ENCODE results near the gene MXD3. TPM values are rescaled to one million over a fixed set of nuclear protein-coding genes. Genes with fewer than 3 reads are reported as not detected.
A peak's percentile ranks its signal among the peaks of the same experiment; 100 is the strongest.

The MXD3 gene
- total RNA-seq, 3 donors from 2014 or later = 4.2 to 10.5 (median 9.4) TPM

DNA sequence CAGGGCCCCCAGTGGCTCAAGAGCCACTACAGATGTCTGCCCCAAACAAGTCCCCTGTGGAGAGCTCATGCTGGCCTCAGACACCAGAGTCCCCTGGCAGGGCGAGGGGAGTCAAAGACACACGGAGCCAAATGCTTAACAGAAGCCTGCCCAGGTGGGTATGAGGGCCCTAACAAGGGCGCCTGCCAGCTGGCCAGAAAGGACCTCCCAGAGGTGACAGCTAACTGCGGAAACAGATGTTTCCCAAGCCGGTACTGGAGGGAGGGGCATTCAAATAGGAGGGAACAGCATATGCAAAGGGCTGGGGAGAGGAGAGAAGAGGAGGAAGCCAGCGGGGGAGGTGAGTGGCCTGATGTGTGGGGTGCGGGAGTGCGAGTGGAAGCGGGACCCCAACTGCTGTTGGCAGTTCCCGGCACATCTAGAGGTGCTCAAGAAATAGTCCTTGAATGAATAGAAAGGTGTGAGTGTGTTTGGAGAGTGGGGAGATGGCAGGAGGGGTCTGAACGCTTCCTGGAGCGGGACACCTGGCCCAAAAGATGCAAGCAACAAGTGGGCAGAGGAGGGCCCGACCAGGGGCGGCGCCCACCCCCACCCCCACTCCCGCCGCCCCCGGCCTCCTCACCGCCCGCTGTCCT is 824 bp downstream of the MXD3 start:
- H3K36me3 ChIP-seq = no peaks in the 10 kb centered on the region
- no peaks in the 10 kb centered on the region for H3K9me3 ChIP-seq
- peaks cover 10 to 11% of the 10 kb centered on the region in 2 donors for H3K4me1 ChIP-seq
- DNase-seq (ENCODE audit: low spot score in 2 of 2) = no peak
- TF ChIP-seq POLR2A (IDR thresholded peaks at IDR 0.05) = no peak
- TF ChIP-seq POLR2AphosphoS5 (IDR thresholded peaks at IDR 0.05) = no peak
- TF ChIP-seq, protein P1, sequence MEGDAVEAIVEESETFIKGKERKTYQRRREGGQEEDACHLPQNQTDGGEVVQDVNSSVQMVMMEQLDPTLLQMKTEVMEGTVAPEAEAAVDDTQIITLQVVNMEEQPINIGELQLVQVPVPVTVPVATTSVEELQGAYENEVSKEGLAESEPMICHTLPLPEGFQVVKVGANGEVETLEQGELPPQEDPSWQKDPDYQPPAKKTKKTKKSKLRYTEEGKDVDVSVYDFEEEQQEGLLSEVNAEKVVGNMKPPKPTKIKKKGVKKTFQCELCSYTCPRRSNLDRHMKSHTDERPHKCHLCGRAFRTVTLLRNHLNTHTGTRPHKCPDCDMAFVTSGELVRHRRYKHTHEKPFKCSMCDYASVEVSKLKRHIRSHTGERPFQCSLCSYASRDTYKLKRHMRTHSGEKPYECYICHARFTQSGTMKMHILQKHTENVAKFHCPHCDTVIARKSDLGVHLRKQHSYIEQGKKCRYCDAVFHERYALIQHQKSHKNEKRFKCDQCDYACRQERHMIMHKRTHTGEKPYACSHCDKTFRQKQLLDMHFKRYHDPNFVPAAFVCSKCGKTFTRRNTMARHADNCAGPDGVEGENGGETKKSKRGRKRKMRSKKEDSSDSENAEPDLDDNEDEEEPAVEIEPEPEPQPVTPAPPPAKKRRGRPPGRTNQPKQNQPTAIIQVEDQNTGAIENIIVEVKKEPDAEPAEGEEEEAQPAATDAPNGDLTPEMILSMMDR (IDR thresholded peaks at IDR 0.05) = no peak
- H3K27ac ChIP-seq = no peak overlapping the region
- H3K4me3 ChIP-seq = peak overlapping the region in 2 of 3 donors; percentile 61 to 72
- intact Hi-C loops (cut with DNase I; ENCODE audit: low total_unique reads) = loop anchor here (10.0 kb wide), 1 partner anchor 54 kb away; no protein-coding TSS in a partner anchor
- no peaks in the 10 kb centered on the region for H3K27me3 ChIP-seq

DNA sequence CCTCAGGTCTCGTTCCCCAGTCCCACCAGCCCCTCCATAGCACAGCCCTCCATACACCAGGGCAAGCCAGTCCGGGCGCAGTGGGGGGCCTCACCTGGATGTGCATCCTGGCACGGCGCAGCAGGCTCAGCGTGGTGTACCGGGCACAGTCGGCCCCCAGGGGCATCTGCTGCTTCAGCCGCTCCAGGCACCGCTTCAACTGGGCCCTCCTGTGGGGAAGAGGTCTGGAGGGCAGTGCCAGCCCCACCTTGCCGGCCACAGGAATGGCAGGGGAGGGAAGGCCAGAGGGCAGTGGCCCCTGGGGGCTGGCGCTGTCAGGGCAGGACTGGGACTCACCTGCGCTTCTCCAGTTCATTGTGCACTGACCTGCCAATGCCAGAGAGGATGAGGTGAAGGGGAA is 1.4 kb downstream of the MXD3 start:
- Histone ChIP-seq H3K4me3 (no peak overlapping the region), H3K4me1 (peaks cover 10 to 13% of the 10 kb centered on the region in 2 donors), H3K9me3 (no peaks in the 10 kb centered on the region), H3K27me3 (no peaks in the 10 kb centered on the region), H3K27ac (no peak overlapping the region), H3K36me3 (no peaks in the 10 kb centered on the region)
- DNase-seq (ENCODE audit: low spot score in 2 of 2) = peak in 1 of 2 donors; percentile 48
- TF ChIP-seq POLR2A (IDR thresholded peaks at IDR 0.05) (no peak), POLR2AphosphoS5 (IDR thresholded peaks at IDR 0.05) (no peak)
- TF ChIP-seq, protein P1 (IDR thresholded peaks at IDR 0.05) = no peak
- intact Hi-C loops (cut with DNase I; ENCODE audit: low total_unique reads) = loop anchor here (10.0 kb wide), 1 partner anchor 54 kb away; no protein-coding TSS in a partner anchor

DNA sequence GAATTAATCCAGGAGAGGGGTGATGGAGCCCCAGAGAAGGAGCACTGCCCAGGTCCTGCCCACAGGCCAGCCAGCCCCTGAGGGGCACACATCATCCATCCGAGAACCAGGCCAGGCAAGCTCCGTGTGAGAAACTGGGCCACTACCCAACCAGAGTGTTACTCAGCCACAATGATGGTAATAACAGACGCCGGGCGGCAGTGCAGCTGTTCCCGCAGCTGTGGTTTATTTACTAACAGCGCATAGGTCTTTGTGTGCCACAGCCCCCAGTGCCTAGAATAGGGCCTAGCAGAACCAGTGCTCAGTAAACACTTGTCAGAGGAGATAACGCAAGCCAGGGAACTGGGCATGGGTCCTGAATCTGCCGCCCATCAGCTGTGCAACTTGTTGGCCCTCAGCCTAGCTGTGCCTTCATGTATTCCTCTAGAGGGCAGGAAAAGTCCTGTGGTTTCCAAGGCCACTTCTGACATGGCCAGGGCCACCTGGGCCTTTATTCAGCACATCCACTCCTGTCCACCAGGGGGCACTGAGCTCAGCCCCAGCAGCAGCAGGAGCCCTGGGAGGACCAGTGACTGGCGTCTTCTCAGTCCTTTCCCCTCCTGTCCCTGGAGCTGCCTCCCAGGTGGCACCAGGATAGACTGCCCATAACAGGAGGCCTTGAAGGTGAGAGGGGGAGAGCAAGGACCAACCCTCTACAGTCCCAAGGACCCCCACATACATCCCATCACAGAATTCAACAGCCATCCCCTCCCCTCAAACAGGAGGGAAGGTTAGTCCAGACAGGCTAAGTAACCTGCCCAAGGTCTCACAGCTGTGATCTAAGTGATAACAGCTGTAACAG is 2.1 kb downstream of the MXD3 start:
- no peaks in the 10 kb centered on the region for H3K27me3 ChIP-seq
- H3K4me3 ChIP-seq = no peak overlapping the region
- no peaks in the 10 kb centered on the region for H3K9me3 ChIP-seq
- peaks cover 10 to 21% of the 10 kb centered on the region in 2 donors for H3K4me1 ChIP-seq
- no peak for TF ChIP-seq POLR2A (IDR thresholded peaks at IDR 0.05)
- TF ChIP-seq, protein P1 (IDR thresholded peaks at IDR 0.05) = peak; percentile 47 to 66 (median 50)
- peak in 1 of 2 donors; percentile 63 for DNase-seq (ENCODE audit: low spot score in 2 of 2)
- no peak overlapping the region for H3K27ac ChIP-seq
- no peaks in the 10 kb centered on the region for H3K36me3 ChIP-seq
- intact Hi-C loops (cut with DNase I; ENCODE audit: low total_unique reads) = loop anchor here (10.0 kb wide), 1 partner anchor 55 kb away; no protein-coding TSS in a partner anchor

DNA sequence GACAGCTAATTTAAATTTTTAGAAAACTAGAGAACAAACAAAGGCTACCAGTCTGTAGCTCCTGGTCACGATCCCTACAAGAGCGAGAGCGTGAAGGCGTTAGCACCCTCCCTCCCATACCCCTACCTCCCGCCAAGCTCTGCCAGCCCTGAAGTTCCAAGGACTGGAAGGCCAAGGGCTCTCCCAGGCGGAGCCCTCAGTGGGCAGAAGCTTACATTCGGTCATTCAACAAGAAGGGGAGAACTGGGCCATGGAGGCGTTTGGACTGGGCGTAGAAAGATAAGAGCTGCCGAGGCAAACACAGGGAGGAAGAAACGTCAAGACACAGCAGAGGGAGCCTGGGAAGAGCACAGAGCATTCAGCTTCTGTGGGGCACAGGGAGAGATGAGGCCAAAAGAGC is 3.0 kb downstream of the MXD3 start:
- Histone ChIP-seq H3K4me1 (peaks cover 10 to 24% of the 10 kb centered on the region in 2 donors), H3K9me3 (no peaks in the 10 kb centered on the region), H3K27ac (no peak overlapping the region), H3K36me3 (no peaks in the 10 kb centered on the region), H3K27me3 (no peaks in the 10 kb centered on the region), H3K4me3 (no peak overlapping the region)
- intact Hi-C loops (cut with DNase I; ENCODE audit: low total_unique reads) = no loop called here
- TF ChIP-seq POLR2A (IDR thresholded peaks at IDR 0.05) = no peak
- TF ChIP-seq POLR2AphosphoS5 (IDR thresholded peaks at IDR 0.05) = no peak
- TF ChIP-seq, protein P1 (IDR thresholded peaks at IDR 0.05) = no peak
- no peak for DNase-seq (ENCODE audit: low spot score in 2 of 2)

All from breast epithelium (tissue), 4 donors.